ENCODE data around the gene INPP5E. TPM values are rescaled to one million over a fixed set of nuclear protein-coding genes. Genes with fewer than 3 reads are reported as not detected.

The INPP5E gene
- total RNA-seq, 3 donors from 2014 or later, result 9.5 to 14.4 (median 9.6) TPM

DNA sequence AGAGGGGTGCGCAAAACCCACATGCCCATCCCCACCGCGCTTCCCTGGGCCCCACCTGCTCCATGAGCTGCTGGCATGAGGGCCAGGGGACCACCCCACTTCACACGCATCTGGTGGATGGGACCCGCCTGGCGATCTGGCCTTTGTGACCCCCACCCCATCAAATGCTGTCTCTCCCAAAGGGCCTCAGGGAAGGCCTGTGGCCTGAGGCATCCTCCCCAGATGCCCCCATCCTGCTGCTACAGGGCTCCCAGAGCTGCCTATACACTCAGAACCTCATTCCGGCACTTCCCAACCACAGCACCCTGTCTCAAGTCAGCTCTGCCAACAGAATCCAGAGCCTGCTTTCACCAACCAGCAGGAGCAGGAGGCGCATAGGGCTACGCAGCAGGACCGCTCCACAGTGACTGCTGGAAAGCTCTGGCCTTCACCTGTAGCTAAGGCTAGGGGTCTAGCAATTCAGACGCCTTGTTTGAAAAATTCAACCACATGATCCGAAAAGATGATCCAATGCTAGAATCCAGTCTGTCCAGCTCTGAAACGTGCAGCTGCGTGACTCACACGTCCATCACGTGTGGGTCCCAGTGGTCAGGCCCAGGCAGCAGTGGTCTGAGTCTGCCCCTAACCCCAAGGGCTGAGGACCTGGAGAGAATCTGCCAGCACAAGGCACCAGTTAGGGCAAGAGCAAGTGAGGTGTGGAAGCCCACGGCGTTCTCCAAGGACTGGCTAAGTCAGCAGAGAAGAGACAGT is 38.3 kb downstream of the INPP5E start:
- no peak for ATAC-seq
- H3K4me1 ChIP-seq (ENCODE audit: low read depth), result peaks cover 22% of the 10 kb centered on the region
- H3K36me3 ChIP-seq (ENCODE audit: low read depth), result no peaks in the 10 kb centered on the region
- H3K4me3 ChIP-seq, result no peak overlapping the region
- no peak for DNase-seq
- intact Hi-C loops (cut with DNase I, micrococcal nuclease), result no loop called here
- H3K9me3 ChIP-seq, result no peaks in the 10 kb centered on the region
- TF ChIP-seq, protein P1, sequence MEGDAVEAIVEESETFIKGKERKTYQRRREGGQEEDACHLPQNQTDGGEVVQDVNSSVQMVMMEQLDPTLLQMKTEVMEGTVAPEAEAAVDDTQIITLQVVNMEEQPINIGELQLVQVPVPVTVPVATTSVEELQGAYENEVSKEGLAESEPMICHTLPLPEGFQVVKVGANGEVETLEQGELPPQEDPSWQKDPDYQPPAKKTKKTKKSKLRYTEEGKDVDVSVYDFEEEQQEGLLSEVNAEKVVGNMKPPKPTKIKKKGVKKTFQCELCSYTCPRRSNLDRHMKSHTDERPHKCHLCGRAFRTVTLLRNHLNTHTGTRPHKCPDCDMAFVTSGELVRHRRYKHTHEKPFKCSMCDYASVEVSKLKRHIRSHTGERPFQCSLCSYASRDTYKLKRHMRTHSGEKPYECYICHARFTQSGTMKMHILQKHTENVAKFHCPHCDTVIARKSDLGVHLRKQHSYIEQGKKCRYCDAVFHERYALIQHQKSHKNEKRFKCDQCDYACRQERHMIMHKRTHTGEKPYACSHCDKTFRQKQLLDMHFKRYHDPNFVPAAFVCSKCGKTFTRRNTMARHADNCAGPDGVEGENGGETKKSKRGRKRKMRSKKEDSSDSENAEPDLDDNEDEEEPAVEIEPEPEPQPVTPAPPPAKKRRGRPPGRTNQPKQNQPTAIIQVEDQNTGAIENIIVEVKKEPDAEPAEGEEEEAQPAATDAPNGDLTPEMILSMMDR (IDR thresholded peaks at IDR 0.05), result no peak

DNA sequence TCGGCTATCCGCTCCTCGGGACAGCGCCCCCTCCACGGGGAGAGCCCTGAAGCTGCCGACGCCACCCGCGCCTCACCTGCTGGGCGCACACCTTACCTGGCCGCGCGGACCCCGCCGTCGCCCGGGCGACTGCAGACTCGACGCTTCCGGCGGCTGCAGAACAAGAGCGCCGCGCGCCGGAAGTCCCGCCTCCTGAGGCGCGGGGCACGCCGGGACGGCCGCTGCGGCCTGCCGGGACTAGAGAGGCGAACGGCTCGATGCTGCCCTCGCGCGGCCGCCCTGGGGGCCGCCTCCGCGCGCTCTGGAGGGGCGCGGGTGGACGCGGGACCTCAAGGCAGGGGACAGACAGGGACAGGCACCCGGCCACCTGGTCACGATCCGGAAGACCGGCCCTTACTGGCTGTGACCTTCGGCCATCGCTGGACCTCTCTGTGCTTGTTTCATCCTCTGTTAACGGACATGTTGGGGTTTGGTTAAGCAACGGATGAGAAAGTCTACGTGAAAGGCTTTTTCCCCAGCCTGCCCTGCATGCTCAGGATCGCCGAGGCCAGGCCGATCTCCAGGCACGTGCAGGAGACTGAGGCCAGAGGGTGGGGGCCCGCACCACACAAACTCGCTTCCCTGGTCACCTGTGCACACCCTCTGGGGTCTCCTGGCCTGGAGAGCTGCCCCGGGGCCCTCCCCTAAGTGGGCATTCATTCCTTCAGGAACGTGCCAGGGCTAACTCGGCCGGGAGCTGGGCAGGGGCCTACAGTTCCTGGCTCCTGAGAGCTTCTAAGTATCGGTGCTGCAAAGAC is 39.4 kb downstream of the INPP5E start, which contains the start of gene SNAPC4:
TSS of gene SNAPC4 (minus strand) at position 133 of the 797 bp plus-strand sequence. CDS start 1,742 bp downstream, outside the sequence.
- Histone ChIP-seq H3K36me3 (ENCODE audit: low read depth) (no peaks in the 10 kb centered on the region), H3K9me3 (no peaks in the 10 kb centered on the region), H3K4me1 (ENCODE audit: low read depth) (peaks cover 26% of the 10 kb centered on the region), H3K4me3 (peak within 1 kb of the TSS; percentile 81)
- peak; percentile 87 to 93 (median 92) for DNase-seq
- TF ChIP-seq, protein P1 (IDR thresholded peaks at IDR 0.05), result peak; percentile 99
- ATAC-seq, result peak; percentile 94
- intact Hi-C loops (cut with DNase I, micrococcal nuclease), result no loop called here

DNA sequence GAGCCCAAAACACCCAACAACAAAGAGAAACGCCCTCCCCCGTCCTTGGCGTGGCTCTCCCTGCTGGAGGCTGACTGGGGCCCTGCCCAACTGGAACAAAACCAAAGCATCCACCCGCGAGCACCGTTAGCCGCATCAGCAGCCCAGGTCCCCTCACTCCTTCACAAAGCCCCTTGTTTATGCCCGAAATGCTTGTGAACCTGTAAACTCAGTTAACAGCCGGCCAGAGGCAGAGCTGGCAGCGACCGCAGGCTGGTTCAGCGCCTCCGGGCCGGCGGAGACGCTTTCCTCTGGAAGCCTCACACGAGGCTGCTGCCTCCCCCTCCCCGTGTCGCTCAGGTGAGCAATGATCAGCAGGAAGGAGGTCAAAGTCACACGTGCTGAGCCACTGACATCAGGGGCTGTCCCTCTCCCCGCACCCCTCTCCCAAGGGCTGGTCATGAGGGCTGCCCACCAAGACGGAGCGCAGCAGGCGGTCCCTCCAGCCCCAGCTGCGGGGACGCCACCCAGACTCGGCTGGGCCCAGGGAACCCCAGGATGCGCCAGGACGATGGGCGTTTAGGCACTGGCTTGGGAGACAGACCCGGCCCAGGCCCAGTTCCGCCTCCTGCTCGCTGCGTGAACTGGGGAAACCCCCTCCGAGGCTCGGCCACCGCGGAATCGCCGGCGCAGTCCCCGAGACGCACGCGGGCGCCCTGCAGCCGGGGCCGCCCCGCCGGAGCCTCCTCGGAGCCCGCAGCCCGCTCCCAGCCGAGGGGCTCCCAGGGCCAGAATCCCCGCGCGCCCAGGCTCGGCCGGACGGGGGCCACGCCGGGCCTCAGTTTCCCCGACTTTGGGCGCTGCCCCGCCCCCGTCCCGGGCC is 40.2 kb downstream of the INPP5E start:
- TF ChIP-seq, protein P1 (IDR thresholded peaks at IDR 0.05), result no peak
- ATAC-seq, result peak; percentile 26
- Histone ChIP-seq H3K4me1 (ENCODE audit: low read depth) (peaks cover 26% of the 10 kb centered on the region), H3K36me3 (ENCODE audit: low read depth) (no peaks in the 10 kb centered on the region), H3K9me3 (no peaks in the 10 kb centered on the region), H3K4me3 (peak overlapping the region; percentile 81)
- DNase-seq, result peak in 2 of 3 donors; percentile 14 to 52
- intact Hi-C loops (cut with DNase I, micrococcal nuclease), result no loop called here

DNA sequence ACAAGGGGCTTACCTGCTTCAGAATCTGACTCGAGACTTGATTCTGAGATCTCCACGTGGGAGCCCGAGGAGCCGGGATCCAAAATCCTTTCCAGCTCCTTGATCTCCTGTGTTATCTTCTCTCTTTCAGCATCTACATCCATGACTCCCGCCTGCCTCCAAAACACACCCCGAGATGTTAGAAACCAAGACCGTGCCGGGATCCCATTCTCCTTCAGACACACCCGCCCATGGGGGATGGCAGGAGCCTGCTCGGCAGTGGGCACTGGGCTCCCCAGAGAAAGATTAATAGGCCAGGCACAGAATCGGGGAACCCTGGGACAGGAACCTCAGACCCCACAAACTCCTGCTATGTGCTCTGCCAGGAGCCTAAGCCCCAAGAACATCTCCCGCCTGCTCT is 41.4 kb downstream of the INPP5E start:
- DNase-seq, result no peak
- intact Hi-C loops (cut with DNase I, micrococcal nuclease), result no loop called here
- no peaks in the 10 kb centered on the region for H3K9me3 ChIP-seq
- TF ChIP-seq, protein P1 (IDR thresholded peaks at IDR 0.05), result no peak
- H3K4me3 ChIP-seq, result no peak overlapping the region
- no peak for ATAC-seq
- H3K36me3 ChIP-seq (ENCODE audit: low read depth), result no peaks in the 10 kb centered on the region
- H3K4me1 ChIP-seq (ENCODE audit: low read depth), result peaks cover 20% of the 10 kb centered on the region

DNA sequence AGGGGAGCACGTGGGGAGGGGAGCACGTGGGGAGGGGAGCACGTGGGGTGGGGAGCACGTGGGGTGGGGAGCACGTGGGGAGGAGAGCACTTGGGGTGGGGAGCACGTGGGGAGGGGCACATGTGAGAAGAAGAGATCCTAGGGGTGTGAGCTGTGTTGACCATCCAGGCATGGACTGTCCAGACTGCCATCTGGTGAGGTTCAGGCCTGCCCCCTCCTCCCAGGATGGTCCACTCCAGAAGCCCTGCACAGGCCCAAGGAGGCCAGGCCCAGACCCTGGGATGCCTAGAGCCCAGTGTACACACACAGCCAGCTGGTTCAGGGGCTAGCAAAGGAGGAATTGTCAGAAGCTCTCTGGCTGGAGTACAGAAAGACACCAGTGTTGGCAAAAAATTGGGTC is 42.0 kb downstream of the INPP5E start:
- Histone ChIP-seq H3K4me3 (no peak overlapping the region), H3K36me3 (ENCODE audit: low read depth) (no peaks in the 10 kb centered on the region), H3K4me1 (ENCODE audit: low read depth) (peaks cover 20% of the 10 kb centered on the region), H3K9me3 (no peaks in the 10 kb centered on the region)
- intact Hi-C loops (cut with DNase I, micrococcal nuclease), result no loop called here
- no peak for DNase-seq
- TF ChIP-seq, protein P1 (IDR thresholded peaks at IDR 0.05), result no peak
- ATAC-seq, result no peak
